Natural killer cell treated with Interleukin-12 subunit alpha and Interleukin-12 subunit beta and Interleukin-15 and Interleukin-18, amount 100 ng/mL, for 72 hours (primary cell): ENCODE measurements around the gene COL2A1. TPM values are rescaled to one million over a fixed set of nuclear protein-coding genes. Genes with fewer than 3 reads are reported as not detected.

Source experiments
- ATAC-seq, 2 donors: fragments of 150-1000 bp; cut with Tn5 transposase in 1 of 2; sonication (Bioruptor Pico), chemical (Tn5 transposase) in 1 of 2; 2 replicates each; pipeline ENCODE4 v1.10.0; 2021
- DNase-seq: peaks from one replicate; pipeline ENCODE4 v3.0.0; 2022; ENCODE audit warnings: low spot score
- H3K27ac Mint-ChIP-seq, 2 donors: 1 replicate in 1 of 2; 2 replicates in 1 of 2; pipeline ENCODE4 v1.8.0; 2022; ENCODE audit warnings: mixed read lengths in 2 of 2, mild to moderate bottlenecking in 1 of 2, moderate library complexity in 1 of 2
- H3K27me3 Mint-ChIP-seq, 2 donors: 1 replicate in 1 of 2; 2 replicates in 1 of 2; pipeline ENCODE4 v1.8.0; 2022; ENCODE audit warnings: mixed read lengths in 2 of 2
- H3K36me3 Mint-ChIP-seq: one replicate; pipeline ENCODE4 v1.8.0; 2022; ENCODE audit warnings: mixed read lengths
- H3K4me1 Mint-ChIP-seq, 2 donors: 1 replicate in 1 of 2; 2 replicates in 1 of 2; pipeline ENCODE4 v1.8.0; 2022; ENCODE audit warnings: low read depth in 2 of 2, mixed read lengths in 2 of 2, mild to moderate bottlenecking in 1 of 2
- H3K4me3 Mint-ChIP-seq: one replicate; pipeline ENCODE4 v1.8.0; 2022; ENCODE audit warnings: mixed read lengths
- H3K9me3 Mint-ChIP-seq: 2 replicates; pipeline ENCODE4 v1.8.0; 2022; ENCODE audit warnings: mixed read lengths
- total RNA-seq, 2 donors: library from RNA; stranded (reverse); gene quantifications; one replicate each; pipeline ENCODE4 v1.2.3, GENCODE V29; 2022

COL2A1 gene
- total RNA-seq, 2 donors from 2014 or later: not detected

- Mint-ChIP-seq H3K27ac (no peak overlapping the region), H3K27me3 (peaks cover 0 to 14% of the 10 kb centered on the region in 2 donors), H3K4me1 (peaks cover 13 to 16% of the 10 kb centered on the region in 2 donors), H3K4me3 (no peak overlapping the region), H3K36me3 (no peaks in the 10 kb centered on the region), H3K9me3 (no peaks in the 10 kb centered on the region)
- no peak for ATAC-seq
- DNase-seq: no peak
These were observed 17.4 kb downstream of the COL2A1 start for GRCh38 chr12:47986832-47987231.

- Mint-ChIP-seq H3K4me3 (no peak overlapping the region), H3K36me3 (no peaks in the 10 kb centered on the region), H3K4me1 (peaks cover 13 to 16% of the 10 kb centered on the region in 2 donors), H3K9me3 (no peaks in the 10 kb centered on the region), H3K27ac (no peak overlapping the region), H3K27me3 (peaks cover 0 to 14% of the 10 kb centered on the region in 2 donors)
- DNase-seq (no peak), ATAC-seq (no peak)
These were observed 18.0 kb downstream of the COL2A1 start for GRCh38 chr12:47986291-47986660.

- Mint-ChIP-seq H3K9me3 (no peaks in the 10 kb centered on the region), H3K27me3 (peaks cover 0 to 14% of the 10 kb centered on the region in 2 donors), H3K36me3 (no peaks in the 10 kb centered on the region), H3K27ac (no peak overlapping the region), H3K4me1 (peaks cover 13 to 14% of the 10 kb centered on the region in 2 donors), H3K4me3 (no peak overlapping the region)
- DNase-seq (no peak), ATAC-seq (no peak)
These were observed 18.5 kb downstream of the COL2A1 start for GRCh38 chr12:47985596-47986290.

GRCh38 chr12:47984331-47984801 is 19.9 kb downstream of the COL2A1 start:
- H3K27ac Mint-ChIP-seq: no peak overlapping the region
- H3K4me3 Mint-ChIP-seq: no peak overlapping the region
- peaks cover 0 to under 1% of the 10 kb centered on the region in 2 donors for H3K4me1 Mint-ChIP-seq
- DNase-seq (no peak), ATAC-seq (no peak)
- H3K27me3 Mint-ChIP-seq: peaks cover 0 to 14% of the 10 kb centered on the region in 2 donors
- H3K36me3 Mint-ChIP-seq: no peaks in the 10 kb centered on the region
- no peaks in the 10 kb centered on the region for H3K9me3 Mint-ChIP-seq

GRCh38 chr12:47983541-47984115 is 20.6 kb downstream of the COL2A1 start:
- Mint-ChIP-seq H3K9me3 (no peaks in the 10 kb centered on the region), H3K4me3 (no peak overlapping the region), H3K36me3 (no peaks in the 10 kb centered on the region), H3K27me3 (peaks cover 0 to 10% of the 10 kb centered on the region in 2 donors), H3K27ac (no peak overlapping the region), H3K4me1 (no peaks in the 10 kb centered on the region)
- no peak for ATAC-seq
- DNase-seq: no peak

- Mint-ChIP-seq H3K4me3 (no peak overlapping the region), H3K4me1 (no peaks in the 10 kb centered on the region), H3K36me3 (no peaks in the 10 kb centered on the region), H3K27ac (no peak overlapping the region), H3K27me3 (peaks cover 0 to 5% of the 10 kb centered on the region in 2 donors), H3K9me3 (no peaks in the 10 kb centered on the region)
- ATAC-seq (no peak), DNase-seq (no peak)
These were observed 21.5 kb downstream of the COL2A1 start for GRCh38 chr12:47982770-47983169.

GRCh38 chr12:47982311-47982710 is 22.0 kb downstream of the COL2A1 start:
- Mint-ChIP-seq H3K27ac (no peak overlapping the region), H3K9me3 (no peaks in the 10 kb centered on the region), H3K4me1 (no peaks in the 10 kb centered on the region), H3K4me3 (no peak overlapping the region), H3K36me3 (no peaks in the 10 kb centered on the region), H3K27me3 (peaks cover 0 to 3% of the 10 kb centered on the region in 2 donors)
- DNase-seq (no peak), ATAC-seq (no peak)

- DNase-seq (no peak), ATAC-seq (no peak)
- Mint-ChIP-seq H3K4me1 (no peaks in the 10 kb centered on the region), H3K4me3 (no peak overlapping the region), H3K36me3 (no peaks in the 10 kb centered on the region), H3K27ac (no peak overlapping the region), H3K9me3 (no peaks in the 10 kb centered on the region), H3K27me3 (no peaks in the 10 kb centered on the region)
These were observed 22.6 kb downstream of the COL2A1 start for GRCh38 chr12:47981496-47982260.

- no peak overlapping the region for H3K27ac Mint-ChIP-seq
These were observed 23.3 kb downstream of the COL2A1 start for GRCh38 chr12:47980779-47981495.

GRCh38 chr12:47980197-47980596 is 24.1 kb downstream of the COL2A1 start:
- Mint-ChIP-seq H3K4me3 (no peak overlapping the region), H3K27me3 (no peaks in the 10 kb centered on the region), H3K36me3 (no peaks in the 10 kb centered on the region), H3K4me1 (no peaks in the 10 kb centered on the region), H3K9me3 (no peaks in the 10 kb centered on the region), H3K27ac (no peak overlapping the region)
- no peak for ATAC-seq
- DNase-seq: no peak

More at GRCh38 chr12:47980779-47981495, 23.3 kb downstream of the COL2A1 start:
- no peak overlapping the region for H3K4me3 Mint-ChIP-seq
- DNase-seq (no peak), ATAC-seq (no peak)
- H3K27me3 Mint-ChIP-seq: no peaks in the 10 kb centered on the region
- no peaks in the 10 kb centered on the region for H3K4me1 Mint-ChIP-seq
- H3K36me3 Mint-ChIP-seq: no peaks in the 10 kb centered on the region
- H3K9me3 Mint-ChIP-seq: no peaks in the 10 kb centered on the region

- DNase-seq: no peak
- Mint-ChIP-seq H3K27me3 (no peaks in the 10 kb centered on the region), H3K9me3 (no peaks in the 10 kb centered on the region), H3K36me3 (no peaks in the 10 kb centered on the region), H3K4me1 (no peaks in the 10 kb centered on the region), H3K4me3 (no peak overlapping the region), H3K27ac (no peak overlapping the region)
- ATAC-seq: no peak
These were observed 24.6 kb downstream of the COL2A1 start for GRCh38 chr12:47979686-47980085.

GRCh38 chr12:47979166-47979565 is 25.1 kb downstream of the COL2A1 start:
- no peak overlapping the region for H3K27ac Mint-ChIP-seq

GRCh38 chr12:47978598-47978873 is 25.7 kb downstream of the COL2A1 start:
- ATAC-seq: no peak
- no peaks in the 10 kb centered on the region for H3K4me1 Mint-ChIP-seq
- no peaks in the 10 kb centered on the region for H3K9me3 Mint-ChIP-seq
- H3K27ac Mint-ChIP-seq: no peak overlapping the region
- no peaks in the 10 kb centered on the region for H3K36me3 Mint-ChIP-seq
- H3K4me3 Mint-ChIP-seq: no peak overlapping the region
- DNase-seq: no peak
- no peaks in the 10 kb centered on the region for H3K27me3 Mint-ChIP-seq

More at GRCh38 chr12:47979166-47979565, 25.1 kb downstream of the COL2A1 start:
- no peak for DNase-seq
- H3K36me3 Mint-ChIP-seq: no peaks in the 10 kb centered on the region
- no peak for ATAC-seq
- H3K4me1 Mint-ChIP-seq: no peaks in the 10 kb centered on the region
- H3K27me3 Mint-ChIP-seq: no peaks in the 10 kb centered on the region
- no peak overlapping the region for H3K4me3 Mint-ChIP-seq
- no peaks in the 10 kb centered on the region for H3K9me3 Mint-ChIP-seq
